Thyroid gland (tissue), 4 donors: ENCODE measurements around the gene PTPN13.

Source experiments
- CTCF ChIP-seq, 6 experiments: fragments of 200-600 bp in 3 of 6; fragments of 450-650 bp in 3 of 6; sonication (generic) in 3 of 6; IDR thresholded peaks; one replicate each; pipeline ENCODE4 v1.5.1; 2016 to 2019; ENCODE audit warnings: antibody characterized with exemption in 6 of 6, mild to moderate bottlenecking in 2 of 6, inconsistent platforms in 1 of 6, moderate library complexity in 1 of 6
- POLR2A ChIP-seq, 2 donors: fragments of 450-650 bp; IDR thresholded peaks; one replicate each; pipeline ENCODE4 v1.6.1; 2017; ENCODE audit warnings: antibody characterized with exemption in 2 of 2, mild to moderate bottlenecking in 2 of 2, moderate library complexity in 1 of 2

GRCh38 chr4:86749121-86749520, 155.0 kb downstream of the PTPN13 start:
- TF ChIP-seq CTCF (IDR thresholded peaks at IDR 0.05) = no peak
- TF ChIP-seq POLR2A (IDR thresholded peaks at IDR 0.05) = no peak
